ENCODE data around the gene MEIKIN.

DNA sequence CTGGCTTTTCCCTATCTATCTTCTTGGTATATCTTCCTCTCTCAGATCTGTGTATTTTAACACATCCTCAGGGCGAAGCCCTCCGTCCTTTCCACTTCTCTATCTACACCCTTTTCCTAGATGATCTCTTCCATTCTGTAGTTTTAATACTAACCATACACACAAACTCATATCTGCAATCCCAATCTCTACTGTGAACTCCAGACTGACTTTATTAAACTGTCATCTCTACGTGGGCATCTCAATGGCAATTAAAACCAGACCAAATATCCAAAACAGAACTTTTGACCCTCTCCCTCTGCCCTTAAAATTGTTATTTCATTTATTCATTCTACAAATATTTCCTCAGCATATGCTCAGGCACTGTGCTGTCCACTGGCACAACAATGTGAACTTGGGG lies 155.7 kb downstream of the MEIKIN start:
- TF ChIP-seq, protein P1, sequence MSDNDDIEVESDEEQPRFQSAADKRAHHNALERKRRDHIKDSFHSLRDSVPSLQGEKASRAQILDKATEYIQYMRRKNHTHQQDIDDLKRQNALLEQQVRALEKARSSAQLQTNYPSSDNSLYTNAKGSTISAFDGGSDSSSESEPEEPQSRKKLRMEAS (IDR thresholded peaks at IDR 0.05): no peak
- no peak for TF ChIP-seq RXRA (IDR thresholded peaks at IDR 0.05)
- no peak for TF ChIP-seq SP1 (IDR thresholded peaks at IDR 0.05)
- TF ChIP-seq, protein P2, sequence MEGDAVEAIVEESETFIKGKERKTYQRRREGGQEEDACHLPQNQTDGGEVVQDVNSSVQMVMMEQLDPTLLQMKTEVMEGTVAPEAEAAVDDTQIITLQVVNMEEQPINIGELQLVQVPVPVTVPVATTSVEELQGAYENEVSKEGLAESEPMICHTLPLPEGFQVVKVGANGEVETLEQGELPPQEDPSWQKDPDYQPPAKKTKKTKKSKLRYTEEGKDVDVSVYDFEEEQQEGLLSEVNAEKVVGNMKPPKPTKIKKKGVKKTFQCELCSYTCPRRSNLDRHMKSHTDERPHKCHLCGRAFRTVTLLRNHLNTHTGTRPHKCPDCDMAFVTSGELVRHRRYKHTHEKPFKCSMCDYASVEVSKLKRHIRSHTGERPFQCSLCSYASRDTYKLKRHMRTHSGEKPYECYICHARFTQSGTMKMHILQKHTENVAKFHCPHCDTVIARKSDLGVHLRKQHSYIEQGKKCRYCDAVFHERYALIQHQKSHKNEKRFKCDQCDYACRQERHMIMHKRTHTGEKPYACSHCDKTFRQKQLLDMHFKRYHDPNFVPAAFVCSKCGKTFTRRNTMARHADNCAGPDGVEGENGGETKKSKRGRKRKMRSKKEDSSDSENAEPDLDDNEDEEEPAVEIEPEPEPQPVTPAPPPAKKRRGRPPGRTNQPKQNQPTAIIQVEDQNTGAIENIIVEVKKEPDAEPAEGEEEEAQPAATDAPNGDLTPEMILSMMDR (IDR thresholded peaks at IDR 0.05; ENCODE audit: low read depth, low read length, missing input control): no peak
- TF ChIP-seq TAF1 (conservative IDR thresholded peaks at IDR 0.05): no peak
- TF ChIP-seq NR2F2 (IDR thresholded peaks at IDR 0.05): no peak
- TF ChIP-seq GABPA (IDR thresholded peaks at IDR 0.05 in 1 of 2, conservative IDR thresholded peaks at IDR 0.05 in 1 of 2): no peak
- TF ChIP-seq, protein P3, sequence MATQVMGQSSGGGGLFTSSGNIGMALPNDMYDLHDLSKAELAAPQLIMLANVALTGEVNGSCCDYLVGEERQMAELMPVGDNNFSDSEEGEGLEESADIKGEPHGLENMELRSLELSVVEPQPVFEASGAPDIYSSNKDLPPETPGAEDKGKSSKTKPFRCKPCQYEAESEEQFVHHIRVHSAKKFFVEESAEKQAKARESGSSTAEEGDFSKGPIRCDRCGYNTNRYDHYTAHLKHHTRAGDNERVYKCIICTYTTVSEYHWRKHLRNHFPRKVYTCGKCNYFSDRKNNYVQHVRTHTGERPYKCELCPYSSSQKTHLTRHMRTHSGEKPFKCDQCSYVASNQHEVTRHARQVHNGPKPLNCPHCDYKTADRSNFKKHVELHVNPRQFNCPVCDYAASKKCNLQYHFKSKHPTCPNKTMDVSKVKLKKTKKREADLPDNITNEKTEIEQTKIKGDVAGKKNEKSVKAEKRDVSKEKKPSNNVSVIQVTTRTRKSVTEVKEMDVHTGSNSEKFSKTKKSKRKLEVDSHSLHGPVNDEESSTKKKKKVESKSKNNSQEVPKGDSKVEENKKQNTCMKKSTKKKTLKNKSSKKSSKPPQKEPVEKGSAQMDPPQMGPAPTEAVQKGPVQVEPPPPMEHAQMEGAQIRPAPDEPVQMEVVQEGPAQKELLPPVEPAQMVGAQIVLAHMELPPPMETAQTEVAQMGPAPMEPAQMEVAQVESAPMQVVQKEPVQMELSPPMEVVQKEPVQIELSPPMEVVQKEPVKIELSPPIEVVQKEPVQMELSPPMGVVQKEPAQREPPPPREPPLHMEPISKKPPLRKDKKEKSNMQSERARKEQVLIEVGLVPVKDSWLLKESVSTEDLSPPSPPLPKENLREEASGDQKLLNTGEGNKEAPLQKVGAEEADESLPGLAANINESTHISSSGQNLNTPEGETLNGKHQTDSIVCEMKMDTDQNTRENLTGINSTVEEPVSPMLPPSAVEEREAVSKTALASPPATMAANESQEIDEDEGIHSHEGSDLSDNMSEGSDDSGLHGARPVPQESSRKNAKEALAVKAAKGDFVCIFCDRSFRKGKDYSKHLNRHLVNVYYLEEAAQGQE (IDR thresholded peaks at IDR 0.05): no peak
- no peak for TF ChIP-seq YY1 (IDR thresholded peaks at IDR 0.05)
- no peak for TF ChIP-seq JUND (IDR thresholded peaks at IDR 0.05)
- TF ChIP-seq, protein P4, sequence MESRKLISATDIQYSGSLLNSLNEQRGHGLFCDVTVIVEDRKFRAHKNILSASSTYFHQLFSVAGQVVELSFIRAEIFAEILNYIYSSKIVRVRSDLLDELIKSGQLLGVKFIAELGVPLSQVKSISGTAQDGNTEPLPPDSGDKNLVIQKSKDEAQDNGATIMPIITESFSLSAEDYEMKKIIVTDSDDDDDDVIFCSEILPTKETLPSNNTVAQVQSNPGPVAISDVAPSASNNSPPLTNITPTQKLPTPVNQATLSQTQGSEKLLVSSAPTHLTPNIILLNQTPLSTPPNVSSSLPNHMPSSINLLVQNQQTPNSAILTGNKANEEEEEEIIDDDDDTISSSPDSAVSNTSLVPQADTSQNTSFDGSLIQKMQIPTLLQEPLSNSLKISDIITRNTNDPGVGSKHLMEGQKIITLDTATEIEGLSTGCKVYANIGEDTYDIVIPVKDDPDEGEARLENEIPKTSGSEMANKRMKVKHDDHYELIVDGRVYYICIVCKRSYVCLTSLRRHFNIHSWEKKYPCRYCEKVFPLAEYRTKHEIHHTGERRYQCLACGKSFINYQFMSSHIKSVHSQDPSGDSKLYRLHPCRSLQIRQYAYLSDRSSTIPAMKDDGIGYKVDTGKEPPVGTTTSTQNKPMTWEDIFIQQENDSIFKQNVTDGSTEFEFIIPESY (IDR thresholded peaks at IDR 0.05): no peak
- no peak for TF ChIP-seq FOXA1 (IDR thresholded peaks at IDR 0.05)
